ENCODE data around the gene MACO1.
"Not testable (repeated sequence)": the region's sequence is repeated elsewhere in the genome, so short reads cannot be mapped to it uniquely, and the experiment has no call there.

MACO1 gene

GRCh38 chr1:25425098-25426085 is 5.3 kb upstream of the MACO1 start:
- DNase-seq: no peak

- no peak for DNase-seq
Observed at GRCh38 chr1:25427696-25428095, 3.0 kb upstream of the MACO1 start.

- DNase-seq: no peak
Observed at GRCh38 chr1:25428475-25429166, 2.1 kb upstream of the MACO1 start.

GRCh38 chr1:25430967-25431881 is 527 bp downstream of the MACO1 start:
- no peak for DNase-seq

GRCh38 chr1:25431955-25432719 is 1.4 kb downstream of the MACO1 start:
- DNase-seq: no peak

GRCh38 chr1:25432749-25433388 is 2.2 kb downstream of the MACO1 start:
- DNase-seq: no peak

- no peak for DNase-seq
Observed at GRCh38 chr1:25433389-25434186, 2.9 kb downstream of the MACO1 start.

GRCh38 chr1:25435397-25436108 is 4.9 kb downstream of the MACO1 start:
- DNase-seq: no peak

- no peak for DNase-seq
Observed at GRCh38 chr1:25437672-25438071, 7.0 kb downstream of the MACO1 start.

GRCh38 chr1:25439287-25439686 is 8.6 kb downstream of the MACO1 start:
- no peak for DNase-seq

- DNase-seq: no peak
Observed at GRCh38 chr1:25442178-25442577, 11.5 kb downstream of the MACO1 start.

GRCh38 chr1:25443030-25443699 is 12.5 kb downstream of the MACO1 start:
- DNase-seq: no peak

GRCh38 chr1:25444604-25445003 is 13.9 kb downstream of the MACO1 start:
- DNase-seq: not testable (repeated sequence)

GRCh38 chr1:25445993-25446538 is 15.4 kb downstream of the MACO1 start:
- DNase-seq: no peak

GRCh38 chr1:25447547-25447946 is 16.9 kb downstream of the MACO1 start:
- DNase-seq: no peak

GRCh38 chr1:25450891-25451290 is 20.2 kb downstream of the MACO1 start:
- DNase-seq: no peak

GRCh38 chr1:25451908-25452307 is 21.2 kb downstream of the MACO1 start:
- no peak for DNase-seq

- DNase-seq: no peak
Observed at GRCh38 chr1:25456502-25456901, 25.8 kb downstream of the MACO1 start.
